Vagina (tissue), 2 donors: ENCODE measurements around the gene NQO1. TPM values are rescaled to one million over a fixed set of nuclear protein-coding genes. Genes with fewer than 3 reads are reported as not detected.
"Not testable (repeated sequence)": the region's sequence is repeated elsewhere in the genome, so short reads cannot be mapped to it uniquely, and the experiment has no call there.

Source experiments
- DNase-seq, 2 donors: peaks; one replicate each; pipeline ENCODE4 v3.0.0-alpha.2; 2017; ENCODE audit errors: extremely low spot score in 2 of 2
- H3K27ac ChIP-seq: fragments of 200-600 bp; sonication (generic); one replicate; pipeline ENCODE4 v1.5.1; 2019
- H3K27me3 ChIP-seq: fragments of 200-600 bp; sonication (generic); one replicate; pipeline ENCODE4 v1.5.1; 2019
- H3K36me3 ChIP-seq, 2 donors: fragments of 200-600 bp; sonication (generic); one replicate each; pipeline ENCODE4 v1.5.1; 2017 to 2019
- H3K4me1 ChIP-seq: fragments of 200-600 bp; sonication (generic); one replicate; pipeline ENCODE4 v1.5.1; 2019
- H3K4me3 ChIP-seq, 2 donors: fragments of 200-600 bp; sonication (generic); 1 replicate in 1 of 2; 2 replicates in 1 of 2; pipeline ENCODE4 v1.5.1; 2016 to 2019
- H3K9me3 ChIP-seq: fragments of 200-600 bp; sonication (generic); one replicate; pipeline ENCODE4 v1.5.1; 2019
- POLR2A ChIP-seq, 2 donors: fragments of 450-650 bp; IDR thresholded peaks; one replicate each; pipeline ENCODE4 v1.6.1; 2017; ENCODE audit warnings: antibody characterized with exemption in 2 of 2, mild to moderate bottlenecking in 2 of 2, moderate library complexity in 2 of 2
- POLR2AphosphoS5 ChIP-seq, 2 donors: sonication (generic); formaldehyde crosslinking; IDR thresholded peaks; one replicate each; pipeline ENCODE4 v1.9.0; 2017; ENCODE audit warnings: antibody characterized with exemption in 2 of 2, mild to moderate bottlenecking in 2 of 2, low read depth in 1 of 2; ENCODE audit not compliant: insufficient read depth in 1 of 2
- intact Hi-C: fragments of 100-400 bp; cut with DNase I; formaldehyde crosslinking; loops from one replicate; pipeline ENCODE4 v1.15.1; 2023
- total RNA-seq: library from RNA; depleted of rRNA; stranded (reverse); fragments of >200 nt; gene quantifications from one replicate; pipeline ENCODE4 v1.2.3, GENCODE V29; 2016
- TF ChIP-seq, protein P1 (sequence below), 3 experiments: fragments of 450-650 bp in 2 of 3; fragments of 200-600 bp in 1 of 3; sonication (generic) in 1 of 3; IDR thresholded peaks; one replicate each; pipeline ENCODE4 v1.5.1; 2017 to 2019; ENCODE audit warnings: antibody characterized with exemption in 3 of 3, mild to moderate bottlenecking in 2 of 3, moderate library complexity in 2 of 3

NQO1 gene
- total RNA-seq, 1 donor from 2014 or later = 84.5 TPM

DNA sequence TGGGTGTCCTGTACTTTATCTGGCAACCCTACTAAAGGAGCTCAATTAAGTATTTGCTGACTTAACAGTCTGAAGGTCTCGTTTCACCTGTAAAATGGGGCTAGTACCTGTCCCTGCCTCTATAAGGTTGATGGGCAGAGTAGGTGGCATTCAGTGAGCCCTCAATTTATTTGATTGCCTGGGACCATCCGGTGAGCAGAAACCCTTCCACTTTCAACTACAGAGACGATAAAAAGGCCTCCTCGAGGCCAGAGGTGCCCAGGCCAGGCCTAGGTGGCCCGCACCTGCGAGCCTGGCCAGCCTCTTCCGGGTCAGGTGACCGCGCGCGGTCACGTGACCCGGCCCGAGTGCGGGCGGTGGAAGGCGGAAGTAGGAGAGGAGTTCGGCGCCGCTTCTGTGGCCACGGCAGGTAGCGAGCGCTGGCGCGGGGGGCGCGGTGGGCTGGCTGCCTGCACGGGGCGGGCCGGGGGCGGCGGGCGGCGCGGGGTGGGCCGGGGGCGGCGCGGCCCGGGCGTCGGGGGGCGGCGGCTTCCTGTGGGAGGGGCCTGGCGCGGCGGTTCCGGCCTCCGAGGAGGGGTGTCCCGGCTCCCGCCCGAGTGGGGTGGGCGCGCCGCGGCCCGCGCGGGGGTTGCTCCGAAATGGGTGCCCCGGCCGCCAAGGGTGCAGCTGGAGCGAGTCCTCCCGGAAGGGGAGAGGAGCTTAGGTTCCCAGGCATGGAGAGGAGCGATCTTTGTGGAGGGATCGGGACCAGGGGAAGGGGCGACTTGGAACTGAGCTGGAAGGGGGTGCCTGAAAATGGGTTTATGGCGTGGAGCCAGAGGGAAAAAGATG is 35.8 kb upstream of the NQO1 start, which contains the start of gene WWP2:
Gene WWP2 (plus strand): TSS at position 350 of the 831 bp plus-strand sequence. CDS start 24,679 bp downstream, outside the sequence.
- Histone ChIP-seq H3K4me3 (peak within 1 kb of the TSS; percentile 81 to 98), H3K36me3 (no peaks in the 10 kb centered on the region), H3K27me3 (no peaks in the 10 kb centered on the region), H3K4me1 (peaks cover 9% of the 10 kb centered on the region), H3K27ac (peak within 1 kb of the TSS; percentile 81), H3K9me3 (no peaks in the 10 kb centered on the region)
- DNase-seq = no peak
- intact Hi-C loops = no loop called here
- TF ChIP-seq POLR2A (IDR thresholded peaks at IDR 0.05) (peak in 1 of 2 donors; percentile 33), POLR2AphosphoS5 (IDR thresholded peaks at IDR 0.05; ENCODE audit: insufficient read depth in 1 of 2, low read depth in 1 of 2) (peak in 1 of 2 donors; percentile 58)
- TF ChIP-seq, protein P1, sequence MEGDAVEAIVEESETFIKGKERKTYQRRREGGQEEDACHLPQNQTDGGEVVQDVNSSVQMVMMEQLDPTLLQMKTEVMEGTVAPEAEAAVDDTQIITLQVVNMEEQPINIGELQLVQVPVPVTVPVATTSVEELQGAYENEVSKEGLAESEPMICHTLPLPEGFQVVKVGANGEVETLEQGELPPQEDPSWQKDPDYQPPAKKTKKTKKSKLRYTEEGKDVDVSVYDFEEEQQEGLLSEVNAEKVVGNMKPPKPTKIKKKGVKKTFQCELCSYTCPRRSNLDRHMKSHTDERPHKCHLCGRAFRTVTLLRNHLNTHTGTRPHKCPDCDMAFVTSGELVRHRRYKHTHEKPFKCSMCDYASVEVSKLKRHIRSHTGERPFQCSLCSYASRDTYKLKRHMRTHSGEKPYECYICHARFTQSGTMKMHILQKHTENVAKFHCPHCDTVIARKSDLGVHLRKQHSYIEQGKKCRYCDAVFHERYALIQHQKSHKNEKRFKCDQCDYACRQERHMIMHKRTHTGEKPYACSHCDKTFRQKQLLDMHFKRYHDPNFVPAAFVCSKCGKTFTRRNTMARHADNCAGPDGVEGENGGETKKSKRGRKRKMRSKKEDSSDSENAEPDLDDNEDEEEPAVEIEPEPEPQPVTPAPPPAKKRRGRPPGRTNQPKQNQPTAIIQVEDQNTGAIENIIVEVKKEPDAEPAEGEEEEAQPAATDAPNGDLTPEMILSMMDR (IDR thresholded peaks at IDR 0.05) = no peak

DNA sequence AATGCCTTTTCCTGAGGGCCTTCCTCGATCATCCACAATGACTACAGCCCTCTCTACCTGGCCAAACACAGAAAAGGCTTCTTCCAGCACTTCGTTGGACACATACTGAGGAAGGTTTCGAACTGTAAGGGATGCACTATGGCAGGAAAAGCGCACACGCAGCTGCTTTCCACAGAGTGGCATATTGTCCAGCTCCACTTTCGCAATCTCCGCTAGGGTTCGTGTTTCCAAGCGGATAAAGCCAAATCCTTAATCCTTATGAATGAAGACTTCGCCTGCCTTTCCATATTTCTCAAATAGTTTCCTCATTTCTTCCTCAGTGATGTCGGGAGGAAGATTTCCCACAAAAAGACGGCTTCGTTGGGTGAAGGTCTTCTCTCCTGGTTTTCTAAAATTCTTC is 31.0 kb upstream of the NQO1 start:
- H3K36me3 ChIP-seq, DNase-seq, intact Hi-C loops, H3K4me3 ChIP-seq, H3K27me3 ChIP-seq, H3K27ac ChIP-seq, H3K9me3 ChIP-seq: not testable (repeated sequence)
- H3K4me1 ChIP-seq = peaks cover 20% of the 10 kb centered on the region

DNA sequence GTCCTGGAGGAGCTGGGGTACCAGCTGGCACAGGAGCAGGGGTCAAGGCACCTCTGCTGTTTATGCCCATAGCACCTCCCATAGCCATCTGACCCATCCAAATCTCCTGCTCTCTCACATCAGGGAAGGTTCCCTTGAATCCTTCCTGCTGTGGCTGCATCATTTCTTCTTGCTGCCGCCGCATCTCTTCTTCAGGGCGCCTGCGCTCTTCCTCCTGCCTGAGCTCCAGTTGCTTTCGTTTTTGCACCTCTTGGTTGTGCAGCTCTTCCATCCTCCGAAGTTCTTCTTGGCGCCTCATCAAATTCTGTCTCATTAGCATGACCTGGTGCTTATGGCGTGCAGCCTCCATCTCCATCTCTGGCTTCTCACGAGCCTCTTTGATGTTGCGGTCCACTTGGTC is 30.3 kb upstream of the NQO1 start:
- H3K36me3 ChIP-seq = peaks cover 0 to 5% of the 10 kb centered on the region in 2 donors
- no peaks in the 10 kb centered on the region for H3K27me3 ChIP-seq
- peaks cover 23% of the 10 kb centered on the region for H3K4me1 ChIP-seq
- TF ChIP-seq, protein P1 (IDR thresholded peaks at IDR 0.05) = no peak
- no peak for TF ChIP-seq POLR2AphosphoS5 (IDR thresholded peaks at IDR 0.05; ENCODE audit: insufficient read depth in 1 of 2, low read depth in 1 of 2)
- no peak for TF ChIP-seq POLR2A (IDR thresholded peaks at IDR 0.05)
- H3K4me3 ChIP-seq = no peak overlapping the region
- intact Hi-C loops = no loop called here
- no peaks in the 10 kb centered on the region for H3K9me3 ChIP-seq
- no peak for DNase-seq
- no peak overlapping the region for H3K27ac ChIP-seq

DNA sequence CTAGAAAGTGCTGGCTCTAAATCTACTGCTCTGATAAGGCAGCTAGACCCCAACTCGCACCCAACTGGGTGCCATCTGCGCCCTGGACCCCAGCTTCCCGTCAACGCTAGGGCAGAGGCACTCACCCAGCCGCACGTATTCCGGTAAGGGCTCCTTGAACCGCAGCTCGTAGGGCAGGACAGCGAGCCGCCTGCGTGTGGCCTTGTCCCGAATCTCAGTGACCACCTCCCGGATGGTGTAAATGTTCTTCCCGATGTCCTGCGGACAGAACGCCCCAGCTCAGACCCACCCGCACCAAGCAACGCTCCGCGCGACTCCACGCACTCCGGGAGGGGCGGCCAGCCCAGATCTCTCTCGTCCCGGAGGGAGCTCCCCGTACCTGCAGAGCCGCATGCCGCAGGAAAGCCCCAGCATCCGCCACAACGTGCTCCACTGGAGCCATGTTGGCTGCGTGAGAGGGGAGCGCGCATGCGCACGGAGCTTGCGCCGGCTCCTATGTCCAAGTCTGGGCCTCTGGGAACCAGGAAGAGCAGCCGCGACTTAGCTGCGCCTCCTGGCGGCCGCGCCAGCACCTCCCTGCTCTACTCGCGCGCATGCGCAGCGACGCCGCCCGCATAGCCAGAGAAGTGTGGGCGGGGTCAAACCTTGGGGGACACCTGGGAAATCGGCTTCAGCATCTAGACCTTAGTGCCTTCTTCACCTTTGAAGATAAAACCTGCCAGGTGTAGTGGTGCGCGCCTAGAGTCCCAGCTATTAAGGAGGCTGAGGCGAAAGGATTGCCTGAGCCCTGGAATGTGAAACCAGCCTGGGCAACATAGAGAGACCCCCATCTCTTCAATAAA is 28.3 kb upstream of the NQO1 start, which contains the start of gene NOB1:
Gene NOB1 (minus strand): TSS at position 458 of the 842 bp plus-strand sequence. CDS start 16 bp downstream, at position 442.
- peaks cover 0 to 24% of the 10 kb centered on the region in 2 donors for H3K36me3 ChIP-seq
- intact Hi-C loops = loop anchor here (2.0 to 5.0 kb wide), 2 partner anchors 44 to 357 kb away; no protein-coding TSS in a partner anchor
- peaks cover 23% of the 10 kb centered on the region for H3K4me1 ChIP-seq
- H3K9me3 ChIP-seq = no peaks in the 10 kb centered on the region
- no peaks in the 10 kb centered on the region for H3K27me3 ChIP-seq
- peak within 1 kb of the TSS; percentile 71 for H3K27ac ChIP-seq
- peak; percentile 95 to 98 for DNase-seq
- TF ChIP-seq POLR2AphosphoS5 (IDR thresholded peaks at IDR 0.05; ENCODE audit: insufficient read depth in 1 of 2, low read depth in 1 of 2) (peak; percentile 86 to 89), POLR2A (IDR thresholded peaks at IDR 0.05) (no peak)
- TF ChIP-seq, protein P1 (IDR thresholded peaks at IDR 0.05) = peak; percentile 96 to 99 (median 97)
- peak within 1 kb of the TSS; percentile 90 to 96 for H3K4me3 ChIP-seq

DNA sequence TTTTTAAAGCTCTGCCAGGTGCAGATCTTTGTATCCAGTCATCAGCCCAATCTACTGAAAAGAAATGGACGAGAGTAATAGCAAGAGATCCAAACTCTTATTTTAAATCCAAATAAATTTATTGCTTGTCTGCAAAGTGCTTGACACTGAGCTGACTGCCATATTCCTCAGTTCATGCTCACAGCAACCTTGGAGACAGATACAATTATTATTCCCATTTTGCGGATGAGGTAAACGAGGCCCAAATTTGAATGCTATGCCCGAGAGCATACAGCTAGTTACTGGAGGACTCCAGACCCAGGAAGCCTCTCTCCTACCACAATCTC is 27.7 kb upstream of the NQO1 start:
- intact Hi-C loops = loop anchor here (2.0 to 5.0 kb wide), 2 partner anchors 43 to 357 kb away; no protein-coding TSS in a partner anchor
- H3K9me3 ChIP-seq = no peaks in the 10 kb centered on the region
- no peaks in the 10 kb centered on the region for H3K27me3 ChIP-seq
- TF ChIP-seq, protein P1 (IDR thresholded peaks at IDR 0.05) = no peak
- TF ChIP-seq POLR2AphosphoS5 (IDR thresholded peaks at IDR 0.05; ENCODE audit: insufficient read depth in 1 of 2, low read depth in 1 of 2) (no peak), POLR2A (IDR thresholded peaks at IDR 0.05) (no peak)
- H3K4me1 ChIP-seq = peaks cover 23% of the 10 kb centered on the region
- peak overlapping the region; percentile 71 for H3K27ac ChIP-seq
- H3K4me3 ChIP-seq = peak overlapping the region; percentile 90 to 96
- DNase-seq = no peak
- H3K36me3 ChIP-seq = peaks cover 0 to 30% of the 10 kb centered on the region in 2 donors
